PFSK-1 (cell line): ENCODE data around the gene GCLC.

Experiments used
- FOXP2 ChIP-seq: optimal IDR thresholded peaks from 2 replicates; pipeline ENCODE3; 2011; ENCODE audit warnings: borderline replicate concordance, control low read depth, inconsistent platforms; ENCODE audit not compliant: insufficient read depth; ENCODE audit errors: extremely low read length, extremely low read depth
- SIN3A ChIP-seq: IDR thresholded peaks from 2 replicates; pipeline ENCODE4 v1.6.1; 2012; ENCODE audit warnings: mild to moderate bottlenecking, low read length, moderate library complexity, borderline replicate concordance; ENCODE audit not compliant: insufficient read depth
- TAF1 ChIP-seq: IDR thresholded peaks from 2 replicates; pipeline ENCODE4 v1.6.1; 2012; ENCODE audit warnings: low read length, control low read depth, borderline replicate concordance; ENCODE audit not compliant: insufficient read depth
- TF ChIP-seq, protein P1 (sequence below), 2 experiments: IDR thresholded peaks; 2 replicates each; pipeline versions ENCODE4 v1.6.1 to v1.8.0; 2011 to 2012; ENCODE audit warnings: low read depth in 2 of 2, low read length in 2 of 2, control low read depth in 1 of 2, inconsistent platforms in 1 of 2, mild to moderate bottlenecking in 1 of 2, moderate library complexity in 1 of 2; ENCODE audit not compliant: insufficient read depth in 1 of 2

GRCh38 chr6:53481323-53481722 is 63.6 kb downstream of the GCLC start:
- no peak for TF ChIP-seq SIN3A
- no peak for TF ChIP-seq TAF1
- TF ChIP-seq, protein P1, sequence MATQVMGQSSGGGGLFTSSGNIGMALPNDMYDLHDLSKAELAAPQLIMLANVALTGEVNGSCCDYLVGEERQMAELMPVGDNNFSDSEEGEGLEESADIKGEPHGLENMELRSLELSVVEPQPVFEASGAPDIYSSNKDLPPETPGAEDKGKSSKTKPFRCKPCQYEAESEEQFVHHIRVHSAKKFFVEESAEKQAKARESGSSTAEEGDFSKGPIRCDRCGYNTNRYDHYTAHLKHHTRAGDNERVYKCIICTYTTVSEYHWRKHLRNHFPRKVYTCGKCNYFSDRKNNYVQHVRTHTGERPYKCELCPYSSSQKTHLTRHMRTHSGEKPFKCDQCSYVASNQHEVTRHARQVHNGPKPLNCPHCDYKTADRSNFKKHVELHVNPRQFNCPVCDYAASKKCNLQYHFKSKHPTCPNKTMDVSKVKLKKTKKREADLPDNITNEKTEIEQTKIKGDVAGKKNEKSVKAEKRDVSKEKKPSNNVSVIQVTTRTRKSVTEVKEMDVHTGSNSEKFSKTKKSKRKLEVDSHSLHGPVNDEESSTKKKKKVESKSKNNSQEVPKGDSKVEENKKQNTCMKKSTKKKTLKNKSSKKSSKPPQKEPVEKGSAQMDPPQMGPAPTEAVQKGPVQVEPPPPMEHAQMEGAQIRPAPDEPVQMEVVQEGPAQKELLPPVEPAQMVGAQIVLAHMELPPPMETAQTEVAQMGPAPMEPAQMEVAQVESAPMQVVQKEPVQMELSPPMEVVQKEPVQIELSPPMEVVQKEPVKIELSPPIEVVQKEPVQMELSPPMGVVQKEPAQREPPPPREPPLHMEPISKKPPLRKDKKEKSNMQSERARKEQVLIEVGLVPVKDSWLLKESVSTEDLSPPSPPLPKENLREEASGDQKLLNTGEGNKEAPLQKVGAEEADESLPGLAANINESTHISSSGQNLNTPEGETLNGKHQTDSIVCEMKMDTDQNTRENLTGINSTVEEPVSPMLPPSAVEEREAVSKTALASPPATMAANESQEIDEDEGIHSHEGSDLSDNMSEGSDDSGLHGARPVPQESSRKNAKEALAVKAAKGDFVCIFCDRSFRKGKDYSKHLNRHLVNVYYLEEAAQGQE (IDR thresholded peaks at IDR 0.05; ENCODE audit: insufficient read depth in 1 of 2, low read depth in 2 of 2, low read length in 2 of 2) = no peak
- no peak for TF ChIP-seq FOXP2
